MM.1S (cell line): ENCODE measurements around the gene PRRX2.

ENCODE experiments used
- EZH2 ChIP-seq: fragments of 300-600 bp; sonication (generic); optimal IDR thresholded peaks from 2 replicates; pipeline ENCODE3; 2017; ENCODE audit warnings: low read depth, mild to moderate bottlenecking, antibody characterized with exemption, low read length, mixed read lengths
- EZH2phosphoT487 ChIP-seq: fragments of 300-600 bp; sonication (generic); IDR thresholded peaks from 2 replicates; pipeline ENCODE4 v1.6.1; 2018; ENCODE audit warnings: antibody characterized with exemption, low read length
- TF ChIP-seq, protein P1 (sequence below): fragments of 300-600 bp; sonication (generic); IDR thresholded peaks from 2 replicates; pipeline ENCODE4 v1.5.1; 2016; ENCODE audit warnings: antibody characterized with exemption, low read length, mixed read lengths

DNA sequence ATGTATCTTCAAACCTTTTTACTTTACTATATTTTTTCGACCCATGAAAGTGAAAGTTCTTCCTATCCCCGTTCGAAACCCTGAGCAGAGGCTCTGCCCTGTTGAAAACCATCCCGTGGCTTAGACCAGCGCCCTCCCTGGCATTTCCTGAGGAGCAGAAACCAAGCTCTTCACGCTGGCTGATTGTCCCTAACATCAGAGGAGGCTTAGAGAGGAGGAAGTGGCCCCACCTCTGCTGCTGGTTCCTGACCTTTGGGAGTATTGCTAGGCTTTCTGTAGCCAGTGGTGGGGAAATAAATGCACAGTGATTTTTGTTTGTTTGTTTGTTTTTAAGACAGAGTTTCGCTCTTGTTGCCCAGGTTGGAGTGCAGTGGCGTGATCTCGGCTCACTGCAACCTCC, 91.6 kb downstream of the PRRX2 start:
- TF ChIP-seq, protein P1, sequence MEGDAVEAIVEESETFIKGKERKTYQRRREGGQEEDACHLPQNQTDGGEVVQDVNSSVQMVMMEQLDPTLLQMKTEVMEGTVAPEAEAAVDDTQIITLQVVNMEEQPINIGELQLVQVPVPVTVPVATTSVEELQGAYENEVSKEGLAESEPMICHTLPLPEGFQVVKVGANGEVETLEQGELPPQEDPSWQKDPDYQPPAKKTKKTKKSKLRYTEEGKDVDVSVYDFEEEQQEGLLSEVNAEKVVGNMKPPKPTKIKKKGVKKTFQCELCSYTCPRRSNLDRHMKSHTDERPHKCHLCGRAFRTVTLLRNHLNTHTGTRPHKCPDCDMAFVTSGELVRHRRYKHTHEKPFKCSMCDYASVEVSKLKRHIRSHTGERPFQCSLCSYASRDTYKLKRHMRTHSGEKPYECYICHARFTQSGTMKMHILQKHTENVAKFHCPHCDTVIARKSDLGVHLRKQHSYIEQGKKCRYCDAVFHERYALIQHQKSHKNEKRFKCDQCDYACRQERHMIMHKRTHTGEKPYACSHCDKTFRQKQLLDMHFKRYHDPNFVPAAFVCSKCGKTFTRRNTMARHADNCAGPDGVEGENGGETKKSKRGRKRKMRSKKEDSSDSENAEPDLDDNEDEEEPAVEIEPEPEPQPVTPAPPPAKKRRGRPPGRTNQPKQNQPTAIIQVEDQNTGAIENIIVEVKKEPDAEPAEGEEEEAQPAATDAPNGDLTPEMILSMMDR, result no peak
- TF ChIP-seq EZH2phosphoT487 (no peak), EZH2 (no peak)
